Esophagus squamous epithelium (tissue), 4 donors: ENCODE results near the gene TNKS2.

Experiments used
- POLR2A ChIP-seq, 4 donors: fragments of 450-650 bp; IDR thresholded peaks; one replicate each; pipeline ENCODE4 v1.6.1; 2017; ENCODE audit warnings: antibody characterized with exemption in 4 of 4, mild to moderate bottlenecking in 4 of 4, moderate library complexity in 3 of 4
- TF ChIP-seq, protein P1 (sequence below), 6 experiments: fragments of 450-650 bp in 4 of 6; fragments of 200-600 bp in 2 of 6; sonication (generic) in 2 of 6; IDR thresholded peaks; one replicate each; pipeline ENCODE4 v1.5.1; 2016 to 2019; ENCODE audit warnings: antibody characterized with exemption in 6 of 6, mild to moderate bottlenecking in 4 of 6, moderate library complexity in 4 of 6

GRCh38 chr10:91797048-91797690, 1.1 kb upstream of the TNKS2 start:
- TF ChIP-seq POLR2A (IDR thresholded peaks at IDR 0.05) = no peak
- TF ChIP-seq, protein P1, sequence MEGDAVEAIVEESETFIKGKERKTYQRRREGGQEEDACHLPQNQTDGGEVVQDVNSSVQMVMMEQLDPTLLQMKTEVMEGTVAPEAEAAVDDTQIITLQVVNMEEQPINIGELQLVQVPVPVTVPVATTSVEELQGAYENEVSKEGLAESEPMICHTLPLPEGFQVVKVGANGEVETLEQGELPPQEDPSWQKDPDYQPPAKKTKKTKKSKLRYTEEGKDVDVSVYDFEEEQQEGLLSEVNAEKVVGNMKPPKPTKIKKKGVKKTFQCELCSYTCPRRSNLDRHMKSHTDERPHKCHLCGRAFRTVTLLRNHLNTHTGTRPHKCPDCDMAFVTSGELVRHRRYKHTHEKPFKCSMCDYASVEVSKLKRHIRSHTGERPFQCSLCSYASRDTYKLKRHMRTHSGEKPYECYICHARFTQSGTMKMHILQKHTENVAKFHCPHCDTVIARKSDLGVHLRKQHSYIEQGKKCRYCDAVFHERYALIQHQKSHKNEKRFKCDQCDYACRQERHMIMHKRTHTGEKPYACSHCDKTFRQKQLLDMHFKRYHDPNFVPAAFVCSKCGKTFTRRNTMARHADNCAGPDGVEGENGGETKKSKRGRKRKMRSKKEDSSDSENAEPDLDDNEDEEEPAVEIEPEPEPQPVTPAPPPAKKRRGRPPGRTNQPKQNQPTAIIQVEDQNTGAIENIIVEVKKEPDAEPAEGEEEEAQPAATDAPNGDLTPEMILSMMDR (IDR thresholded peaks at IDR 0.05) = no peak
